OCI-LY7 (cell line): ENCODE measurements around the gene OPN1LW. TPM values are rescaled to one million over a fixed set of nuclear protein-coding genes. Genes with fewer than 3 reads are reported as not detected.

Experiments used
- BruUV-seq: library from RNA; stranded (reverse); fragments of 400-500 nt; replicated peaks from 2 replicates; lab custom pipeline; 2021; lab: Mats Ljungman, UMichigan
- CTCF ChIA-PET: fragments of 300-600 bp; sonication (Branson Sonifier 250); formaldehyde crosslinking; loops from one replicate; lab custom pipeline; 2022; ENCODE audit warnings: antibody characterized with exemption; ENCODE audit not compliant: unreplicated experiment; lab: Charles Lee
- POLR2A ChIA-PET: fragments of 300-600 bp; sonication (Branson Sonifier 250); formaldehyde crosslinking; loops from one replicate; lab custom pipeline; 2022; ENCODE audit warnings: antibody characterized with exemption; lab: Charles Lee
- DNase-seq: peaks from one replicate; pipeline ENCODE4 v3.0.0-alpha.2; 2015; ENCODE audit warnings: low spot score
- H2AFZ ChIP-seq: fragments of 200-600 bp; sonication (generic), shearing (Covaris generic); 2 replicates; pipeline ENCODE4 v1.6.1; 2014; ENCODE audit warnings: mild to moderate bottlenecking, antibody characterized with exemption, low read length, moderate library complexity
- H3K27ac ChIP-seq: fragments of 200-600 bp; sonication (generic); 2 replicates; pipeline ENCODE4 v1.5.1; 2014; ENCODE audit warnings: mixed run types, low read depth, mild to moderate bottlenecking, moderate library complexity, low read length, inconsistent platforms; ENCODE audit not compliant: poor library complexity, severe bottlenecking
- H3K36me3 ChIP-seq: fragments of 200-600 bp; sonication (generic); 2 replicates; pipeline ENCODE4 v1.6.1; 2014; ENCODE audit warnings: mild to moderate bottlenecking, antibody characterized with exemption, low read length, moderate library complexity, mixed read lengths; ENCODE audit not compliant: insufficient read depth
- H3K4me1 ChIP-seq: fragments of 200-600 bp; sonication (generic); 2 replicates; pipeline ENCODE4 v1.5.1; 2014; ENCODE audit warnings: mild to moderate bottlenecking, low read length; ENCODE audit not compliant: insufficient read depth, poor library complexity, severe bottlenecking
- H3K4me2 ChIP-seq: fragments of 200-600 bp; sonication (generic); 2 replicates; pipeline ENCODE4 v1.6.1; 2014; ENCODE audit warnings: mild to moderate bottlenecking, low read length
- H3K4me3 ChIP-seq: fragments of 200-600 bp; sonication (generic); 2 replicates; pipeline ENCODE4 v1.5.1; 2014; ENCODE audit warnings: mild to moderate bottlenecking, low read depth, low read length; ENCODE audit not compliant: poor library complexity, severe bottlenecking
- H3K79me2 ChIP-seq: fragments of 200-600 bp; sonication (generic); 2 replicates; pipeline ENCODE4 v1.6.1; 2016; ENCODE audit warnings: low read depth, mild to moderate bottlenecking, low read length, moderate library complexity, mixed read lengths; ENCODE audit not compliant: insufficient read depth
- H3K9me2 ChIP-seq: fragments of 200-600 bp; sonication (generic); 2 replicates; pipeline ENCODE4 v1.6.1; 2016; ENCODE audit warnings: mild to moderate bottlenecking, low read length, mixed read lengths; ENCODE audit not compliant: insufficient read depth
- H3K9me3 ChIP-seq: fragments of 200-600 bp; sonication (generic); 2 replicates; pipeline ENCODE4 v1.6.1; 2014; ENCODE audit warnings: mild to moderate bottlenecking, mixed run types, low read length, mixed read lengths
- H4K20me1 ChIP-seq: fragments of 200-600 bp; sonication (generic); 2 replicates; pipeline ENCODE4 v1.6.1; 2014; ENCODE audit warnings: mild to moderate bottlenecking, antibody characterized with exemption, low read length, moderate library complexity, mixed read lengths; ENCODE audit not compliant: insufficient read depth
- CTCF ChIP-seq: fragments of 200-600 bp; sonication (generic); conservative IDR thresholded peaks from 2 replicates; pipeline ENCODE4 v1.5.1; 2014; ENCODE audit warnings: mild to moderate bottlenecking, antibody characterized with exemption, low read length, moderate library complexity, mixed read lengths
- EZH2phosphoT487 ChIP-seq: fragments of 200-600 bp; sonication (generic); IDR thresholded peaks from 2 replicates; pipeline ENCODE4 v1.6.1; 2018; ENCODE audit warnings: low read depth, borderline replicate concordance, mild to moderate bottlenecking, mixed run types, antibody characterized with exemption, low read length, moderate library complexity, mixed read lengths
- intact Hi-C: fragments of 100-400 bp; cut with micrococcal nuclease; formaldehyde crosslinking; loops from one replicate; pipeline ENCODE4 v1.10.0; 2022; ENCODE audit not compliant: unreplicated experiment
- total RNA-seq, 2 experiments: library from RNA; depleted of rRNA in 1 of 2; stranded (reverse); fragments of >200 nt in 1 of 2; shearing (Covaris generic) in 1 of 2; gene quantifications; 2 replicates each; pipeline ENCODE4 v1.2.3, GENCODE V29; 2014 to 2022

OPN1LW gene
- total RNA-seq, 2 experiments from 2014 or later, result not detected

- H3K4me3 ChIP-seq, result no peak overlapping the region
- TF ChIP-seq EZH2phosphoT487 (no peak), CTCF (no peak)
- H4K20me1 ChIP-seq, result no peaks in the 10 kb centered on the region
- no peaks in the 10 kb centered on the region for H3K9me3 ChIP-seq
- no peak overlapping the region for H3K27ac ChIP-seq
- no peak overlapping the region for H3K4me2 ChIP-seq
- H3K36me3 ChIP-seq, result no peaks in the 10 kb centered on the region
- POLR2A ChIA-PET, result no interaction called here
- H2AFZ ChIP-seq, result no peak overlapping the region
- no peaks in the 10 kb centered on the region for H3K79me2 ChIP-seq
- BruUV-seq, result no TSS peak
- intact Hi-C loops, result no loop called here
- CTCF ChIA-PET, result no interaction called here
- no peak for DNase-seq
- H3K4me1 ChIP-seq, result peaks cover 13% of the 10 kb centered on the region
- H3K9me2 ChIP-seq, result no peaks in the 10 kb centered on the region
Measured at GRCh38 chrX:154132366-154132765, 11.7 kb upstream of the OPN1LW start.

- ChIA-PET CTCF (no interaction called here), POLR2A (no interaction called here)
- no TSS peak for BruUV-seq
- no peaks in the 10 kb centered on the region for H3K36me3 ChIP-seq
- H3K9me3 ChIP-seq, result no peaks in the 10 kb centered on the region
- H4K20me1 ChIP-seq, result no peaks in the 10 kb centered on the region
- H3K4me1 ChIP-seq, result peaks cover 13% of the 10 kb centered on the region
- H3K4me3 ChIP-seq, result peak overlapping the region; percentile 47
- DNase-seq, result peak; percentile 25
- intact Hi-C loops, result no loop called here
- TF ChIP-seq CTCF (no peak), EZH2phosphoT487 (no peak)
- no peaks in the 10 kb centered on the region for H3K79me2 ChIP-seq
- H3K4me2 ChIP-seq, result peak overlapping the region; percentile 62
- peak overlapping the region; percentile 15 for H3K27ac ChIP-seq
- no peaks in the 10 kb centered on the region for H3K9me2 ChIP-seq
- peak overlapping the region; percentile 44; the same call in 1 of the 2 replicates for H2AFZ ChIP-seq
Measured at GRCh38 chrX:154135458-154136229, 8.4 kb upstream of the OPN1LW start.

GRCh38 chrX:154136627-154137161, 7.3 kb upstream of the OPN1LW start:
- DNase-seq, result peak; percentile 74
- intact Hi-C loops, result no loop called here
- POLR2A ChIA-PET, result no interaction called here

More at GRCh38 chrX:154136627-154137161, 7.3 kb upstream of the OPN1LW start:
- no peaks in the 10 kb centered on the region for H3K36me3 ChIP-seq
- no peaks in the 10 kb centered on the region for H3K9me2 ChIP-seq
- peak overlapping the region; percentile 44; the same call in 1 of the 2 replicates for H2AFZ ChIP-seq
- no peak overlapping the region for H3K27ac ChIP-seq
- H3K4me1 ChIP-seq, result peaks cover 13% of the 10 kb centered on the region
- CTCF ChIA-PET, result no interaction called here
- H3K4me3 ChIP-seq, result peak overlapping the region; percentile 47
- BruUV-seq, result no TSS peak
- no peaks in the 10 kb centered on the region for H3K9me3 ChIP-seq
- peak overlapping the region; percentile 62 for H3K4me2 ChIP-seq
- TF ChIP-seq EZH2phosphoT487, result no peak
- TF ChIP-seq CTCF, result peak; percentile 79
- no peaks in the 10 kb centered on the region for H3K79me2 ChIP-seq
- no peaks in the 10 kb centered on the region for H4K20me1 ChIP-seq
